Muscle of arm (tissue), 12 donors: Measurements from ENCODE around the gene SMARCC1. TPM values are rescaled to one million over a fixed set of nuclear protein-coding genes. Genes with fewer than 3 reads are reported as not detected.

Source experiments
- DNase-seq: peaks from one replicate; pipeline ENCODE4 v3.0.0-alpha.2; 2013
- polyA plus RNA-seq, 12 donors: library from polyadenylated mRNA; unstranded; fragments of 120-200 nt; gene quantifications; one replicate each; pipeline ENCODE4 v1.2.1, GENCODE V29; 2013; ENCODE audit not compliant: insufficient read length in 12 of 12

The SMARCC1 gene
- polyA plus RNA-seq, 12 donors = 58.4 to 86.8 (median 64.2) TPM; not detected in 1

DNA sequence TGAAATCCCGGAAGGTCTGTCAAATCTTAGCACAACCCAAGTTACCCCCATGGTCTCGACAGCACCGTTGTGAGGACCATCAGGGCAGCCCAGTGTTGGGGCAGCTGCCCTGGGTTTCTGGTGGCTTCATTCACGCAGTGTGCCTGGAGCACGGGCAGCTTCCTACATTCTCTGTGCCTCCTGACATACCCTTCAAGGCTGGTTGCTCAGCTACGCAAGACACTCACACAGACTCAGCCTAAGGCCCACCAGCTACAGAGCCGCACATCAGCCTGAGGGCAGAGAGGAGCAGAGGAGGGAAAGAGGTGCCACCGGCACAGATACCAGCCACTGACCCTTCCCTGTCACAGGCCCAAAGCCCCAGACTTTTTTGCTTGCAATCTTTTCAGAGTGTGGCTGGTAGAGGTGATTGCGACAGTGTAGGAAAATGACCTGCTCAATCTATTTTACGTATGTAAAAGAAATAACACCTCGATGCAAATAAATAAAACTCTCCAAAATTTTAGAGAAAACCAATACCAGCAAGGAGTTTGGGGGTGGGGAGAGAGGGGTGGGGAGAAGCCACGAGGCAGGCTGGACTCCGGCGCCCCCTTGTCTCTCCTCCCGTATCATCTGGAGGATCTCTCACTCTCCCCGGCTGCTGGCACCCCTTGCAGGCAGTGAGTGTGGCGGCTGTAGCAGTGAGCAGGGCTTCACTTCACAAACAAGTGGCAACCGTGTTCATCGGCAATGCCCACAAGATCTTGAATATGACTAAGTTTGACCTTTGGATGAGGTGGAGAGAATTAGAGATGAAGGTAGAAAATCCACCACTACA is 215.8 kb downstream of the SMARCC1 start:
- DNase-seq = no peak

DNA sequence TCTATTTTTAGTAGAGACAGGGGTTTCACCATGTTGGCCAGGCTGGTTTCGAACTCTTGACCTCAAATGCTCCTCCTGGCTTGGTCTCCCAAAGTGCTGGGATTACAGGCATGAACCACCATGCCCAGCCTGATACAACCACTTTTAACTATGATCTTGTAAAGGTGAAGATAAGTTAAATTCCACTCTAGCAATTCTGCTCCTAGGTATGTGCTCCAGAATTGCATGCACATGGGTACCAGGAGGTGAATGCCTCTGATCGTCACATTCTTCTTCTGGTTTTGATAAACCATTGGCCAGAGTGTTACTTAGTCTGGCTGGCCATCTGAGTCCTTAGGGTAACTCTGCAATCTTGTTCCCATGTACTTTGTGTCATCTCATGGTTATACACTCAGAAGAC is 225.3 kb downstream of the SMARCC1 start:
- no peak for DNase-seq

DNA sequence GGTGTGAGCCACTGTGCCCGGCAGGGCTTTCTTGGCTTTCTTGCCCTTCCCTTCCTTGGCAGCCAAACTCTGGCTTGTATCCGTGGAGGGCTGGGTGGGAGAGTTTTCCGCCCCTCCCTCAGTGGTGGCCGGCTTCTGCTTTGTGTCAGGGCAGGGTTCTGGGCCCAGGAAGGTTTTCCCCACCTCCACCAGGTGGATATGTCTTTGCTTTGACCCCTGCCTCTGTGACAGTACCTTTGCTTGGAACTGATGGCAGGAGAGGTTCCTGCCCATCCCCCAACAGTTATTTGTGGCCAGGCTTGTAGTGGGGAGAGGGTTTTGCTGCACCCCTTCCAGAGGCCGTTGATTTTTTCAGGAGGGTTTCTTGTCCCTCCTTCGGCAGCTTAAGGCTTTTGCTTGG is 227.4 kb downstream of the SMARCC1 start:
- DNase-seq = no peak

DNA sequence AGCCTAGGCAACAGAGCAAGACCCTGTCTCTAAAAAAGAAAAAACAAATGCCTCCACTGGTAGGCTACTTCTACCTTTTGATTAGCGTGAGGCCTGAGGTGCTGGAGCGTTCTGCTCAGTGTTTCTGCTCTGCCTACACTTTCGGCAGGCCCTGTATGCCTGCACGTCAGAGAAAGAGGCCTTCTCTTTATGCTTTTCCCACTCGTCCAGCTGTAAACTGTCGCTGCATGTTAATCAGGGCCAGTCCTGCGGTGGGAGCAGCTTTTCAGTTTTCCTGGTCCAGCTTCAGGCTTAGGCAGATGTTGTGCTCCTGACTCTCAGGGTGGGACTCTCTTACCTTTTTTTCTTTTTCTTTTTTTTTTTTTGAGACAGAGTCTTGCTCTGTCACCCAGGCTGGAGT is 228.3 kb downstream of the SMARCC1 start:
- DNase-seq = no peak

DNA sequence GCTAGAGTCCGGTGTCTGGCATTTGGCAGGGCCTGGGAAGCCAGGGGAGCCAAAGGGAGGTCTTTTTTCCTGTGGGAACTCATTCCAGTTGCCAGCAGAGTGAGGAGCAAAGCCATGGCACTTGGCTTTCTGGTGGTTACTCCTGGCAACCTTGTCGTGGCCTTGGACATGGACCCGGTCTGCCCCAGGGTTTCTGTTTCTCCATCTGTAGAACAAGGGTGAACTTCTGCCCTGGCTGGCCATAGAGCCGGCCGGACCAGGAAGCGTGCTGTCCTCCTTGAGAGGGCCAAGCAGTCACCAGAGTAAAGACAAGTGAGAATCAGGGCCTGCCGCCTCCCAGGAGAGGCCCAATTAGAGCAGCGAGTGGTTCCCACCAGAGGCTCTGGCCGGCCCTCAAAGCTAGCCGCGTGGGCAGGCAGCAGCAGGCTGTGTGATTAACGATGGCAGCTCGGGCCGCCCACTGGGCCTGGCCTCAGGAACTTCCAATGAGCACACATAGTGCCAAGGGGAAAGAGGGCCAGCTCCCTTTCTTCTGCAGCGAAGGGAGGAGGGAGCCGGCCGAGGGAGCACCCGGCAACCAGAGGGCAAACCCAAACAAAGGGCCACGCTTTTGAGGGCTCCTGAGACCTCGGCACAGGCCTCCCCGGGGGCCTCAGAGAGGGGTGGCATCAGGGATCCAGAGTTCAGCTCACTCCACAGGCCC is 239.1 kb downstream of the SMARCC1 start:
- peak; percentile 4 for DNase-seq

DNA sequence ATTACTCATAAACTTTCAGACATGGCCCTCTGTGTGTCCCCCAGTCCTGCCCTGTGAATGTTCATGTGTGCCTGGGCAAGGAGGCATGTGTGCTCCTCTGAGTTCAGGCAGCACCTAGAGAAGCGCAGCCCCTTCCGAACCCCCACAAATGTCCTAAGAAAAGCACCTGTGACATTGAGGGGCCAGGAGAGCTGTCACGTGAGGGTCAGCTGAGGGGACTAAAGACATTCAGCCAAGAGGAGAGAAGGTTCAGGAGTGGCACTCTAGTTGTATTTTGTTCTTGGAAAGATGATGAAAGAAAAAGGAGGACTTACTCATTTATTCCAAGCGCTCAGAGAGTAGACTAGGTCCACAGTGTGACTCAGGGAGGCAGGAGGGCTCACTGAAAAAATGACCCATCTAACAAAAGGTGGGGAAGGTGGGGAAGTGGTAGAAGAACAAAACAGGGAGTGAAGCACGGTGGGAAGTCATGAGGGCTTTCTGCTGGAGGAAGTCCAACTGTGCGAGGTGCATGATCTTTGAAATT is 240.0 kb downstream of the SMARCC1 start:
- no peak for DNase-seq

DNA sequence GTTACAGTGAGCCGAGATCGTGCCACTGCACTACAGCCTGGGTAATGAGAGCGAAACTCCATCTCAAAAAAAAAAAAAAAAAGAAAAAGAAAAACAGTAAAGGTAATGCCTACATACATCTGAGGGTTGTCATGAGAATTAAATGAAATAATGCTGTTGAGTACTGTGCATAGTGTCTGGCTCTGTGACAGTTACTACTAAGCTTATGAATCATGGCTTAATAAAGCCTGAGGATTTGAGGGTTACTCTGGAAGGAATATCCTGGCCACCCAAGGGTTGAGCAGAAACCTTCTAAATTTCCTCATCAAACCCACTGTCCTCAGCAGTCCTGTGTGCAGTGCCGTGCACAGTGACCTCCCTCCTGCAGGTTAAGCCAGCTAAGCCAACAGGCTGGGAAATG is 241.4 kb downstream of the SMARCC1 start:
- no peak for DNase-seq

DNA sequence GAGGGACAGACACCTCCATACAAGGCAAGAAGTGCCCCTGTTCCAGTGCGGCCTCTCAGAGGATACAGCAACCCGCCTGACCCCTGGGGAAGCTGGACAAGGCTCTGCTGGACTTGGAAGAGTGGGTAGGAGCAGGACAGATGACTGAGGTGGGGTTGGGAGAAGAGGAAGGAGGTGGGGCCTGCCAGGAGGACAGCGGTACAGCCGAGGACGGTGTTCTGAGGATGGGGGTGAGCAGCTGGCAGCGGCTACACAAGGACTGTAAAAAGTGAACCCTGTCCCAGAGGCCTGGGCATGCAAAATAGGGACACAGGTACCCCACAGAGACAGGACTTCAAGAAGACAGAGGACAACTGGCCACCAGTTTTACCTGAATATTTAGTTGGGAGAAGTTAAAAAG is 244.7 kb downstream of the SMARCC1 start:
- no peak for DNase-seq

DNA sequence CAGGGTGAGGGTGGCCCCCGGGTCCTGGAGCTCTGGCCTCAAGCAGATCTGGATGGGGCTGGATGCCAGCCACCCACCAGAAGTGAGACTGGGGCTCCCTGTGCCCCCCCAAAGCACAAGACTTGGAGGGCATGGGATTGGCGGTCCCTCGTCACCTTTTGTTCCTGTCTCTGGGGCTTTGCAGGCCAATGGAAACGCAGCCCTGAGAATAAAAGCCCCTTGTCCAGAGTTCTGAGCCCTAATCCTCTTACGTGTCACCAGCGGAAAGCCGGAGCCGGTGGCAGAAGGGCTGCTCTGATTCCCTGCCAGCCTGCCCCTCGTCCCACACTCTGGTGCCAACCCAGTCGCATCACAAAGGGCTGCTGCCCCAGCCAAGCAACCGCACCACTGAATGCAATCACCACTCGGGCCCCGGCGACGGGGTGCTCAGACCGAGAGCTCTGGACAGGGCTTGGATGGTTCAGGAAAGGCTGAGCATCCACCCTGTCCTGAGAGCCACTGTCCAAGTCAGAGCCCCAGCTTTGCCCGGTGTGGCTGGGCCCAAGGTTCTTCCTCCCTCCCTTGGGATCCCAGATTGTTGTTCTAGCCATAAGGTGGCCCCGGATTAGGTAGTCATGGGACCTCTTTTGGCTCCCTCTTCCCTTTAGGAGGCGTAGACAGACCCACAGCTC is 245.3 kb downstream of the SMARCC1 start:
- DNase-seq = no peak

Other genes starting within 250 kb of the SMARCC1 start
- gene CSPG5, start 203.0 kb downstream of the SMARCC1 start, polyA plus RNA-seq = 1 to 10 TPM in 10 of 12 donors, not detected in 2; 1.2 to 2.6 (median 1.6) TPM
- gene DHX30, start 21.2 kb upstream of the SMARCC1 start, polyA plus RNA-seq = 10 to 100 TPM in 11 of 12 donors, not detected in 1; 31.8 to 44.4 (median 36.3) TPM
- gene MAP4, start 234.5 kb upstream of the SMARCC1 start, polyA plus RNA-seq = 100 to 1,000 TPM; 247 to 410 (median 331) TPM